Adrenal gland (tissue), 5 donors: Measurements from ENCODE around the gene AR.

Source experiments
- CTCF ChIP-seq, 6 experiments: fragments of 450-650 bp in 4 of 6; fragments of 200-600 bp in 2 of 6; sonication (generic) in 1 of 6; IDR thresholded peaks; 1 replicate in 5 of 6; 2 replicates in 1 of 6; pipeline versions ENCODE4 v1.5.1 to v1.8.0; 2016 to 2021; ENCODE audit warnings: antibody characterized with exemption in 6 of 6, mild to moderate bottlenecking in 2 of 6, moderate library complexity in 1 of 6
- POLR2A ChIP-seq, 2 donors: fragments of 450-650 bp; IDR thresholded peaks; one replicate each; pipeline ENCODE4 v1.6.1; 2017; ENCODE audit warnings: antibody characterized with exemption in 2 of 2, mild to moderate bottlenecking in 2 of 2, moderate library complexity in 1 of 2
- donor health status: DM: no; HTN: no; CAD: no.

- no peak for TF ChIP-seq CTCF (IDR thresholded peaks at IDR 0.05)
- no peak for TF ChIP-seq POLR2A (IDR thresholded peaks at IDR 0.05)
Observed at GRCh38 chrX:67574696-67575095, 30.9 kb downstream of the AR start.
